AG09319 (cell line): ENCODE data around the gene TMEM225B.

Source experiments
- DNase-seq: peaks from one replicate; pipeline ENCODE4 v3.0.0-alpha.2; 2010; ENCODE audit warnings: low read depth; ENCODE audit errors: extremely low read depth
- TF ChIP-seq, protein P1 (sequence below): IDR thresholded peaks from 2 replicates; pipeline ENCODE4 v1.5.1; 2011; ENCODE audit warnings: low read depth, mild to moderate bottlenecking, inconsistent platforms, low read length, moderate library complexity

TMEM225B gene

GRCh38 chr7:99605527-99605926, 7.5 kb downstream of the TMEM225B start:
- DNase-seq, result no peak
- TF ChIP-seq, protein P1, sequence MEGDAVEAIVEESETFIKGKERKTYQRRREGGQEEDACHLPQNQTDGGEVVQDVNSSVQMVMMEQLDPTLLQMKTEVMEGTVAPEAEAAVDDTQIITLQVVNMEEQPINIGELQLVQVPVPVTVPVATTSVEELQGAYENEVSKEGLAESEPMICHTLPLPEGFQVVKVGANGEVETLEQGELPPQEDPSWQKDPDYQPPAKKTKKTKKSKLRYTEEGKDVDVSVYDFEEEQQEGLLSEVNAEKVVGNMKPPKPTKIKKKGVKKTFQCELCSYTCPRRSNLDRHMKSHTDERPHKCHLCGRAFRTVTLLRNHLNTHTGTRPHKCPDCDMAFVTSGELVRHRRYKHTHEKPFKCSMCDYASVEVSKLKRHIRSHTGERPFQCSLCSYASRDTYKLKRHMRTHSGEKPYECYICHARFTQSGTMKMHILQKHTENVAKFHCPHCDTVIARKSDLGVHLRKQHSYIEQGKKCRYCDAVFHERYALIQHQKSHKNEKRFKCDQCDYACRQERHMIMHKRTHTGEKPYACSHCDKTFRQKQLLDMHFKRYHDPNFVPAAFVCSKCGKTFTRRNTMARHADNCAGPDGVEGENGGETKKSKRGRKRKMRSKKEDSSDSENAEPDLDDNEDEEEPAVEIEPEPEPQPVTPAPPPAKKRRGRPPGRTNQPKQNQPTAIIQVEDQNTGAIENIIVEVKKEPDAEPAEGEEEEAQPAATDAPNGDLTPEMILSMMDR, result no peak

GRCh38 chr7:99606531-99606930, 8.5 kb downstream of the TMEM225B start:
- DNase-seq, result no peak
- TF ChIP-seq, protein P1, result no peak

GRCh38 chr7:99607548-99607947, 9.5 kb downstream of the TMEM225B start:
- DNase-seq, result no peak
- TF ChIP-seq, protein P1, result no peak

GRCh38 chr7:99614495-99614894, 16.4 kb downstream of the TMEM225B start:
- DNase-seq, result no peak
- TF ChIP-seq, protein P1, result no peak

DNA sequence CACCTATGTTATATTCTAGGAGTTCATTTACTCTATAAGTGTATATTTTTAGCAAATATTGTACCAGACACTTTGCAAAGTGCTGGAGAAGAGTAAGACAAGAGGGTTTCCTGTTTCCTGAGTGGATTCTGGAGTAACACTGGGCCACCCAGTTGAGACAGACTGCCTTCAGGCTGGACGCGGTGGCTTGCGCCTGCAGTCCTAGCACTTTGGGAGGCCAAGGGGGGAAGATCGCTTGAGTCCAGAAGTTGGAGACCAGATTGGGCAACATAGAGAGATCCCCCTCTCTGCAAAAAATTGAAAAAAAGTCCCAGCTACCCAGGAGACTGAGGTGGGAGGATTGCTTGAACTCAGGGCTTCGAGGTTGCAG, 17.9 kb downstream of the TMEM225B start:
- no peak for DNase-seq
- TF ChIP-seq, protein P1, result no peak

- TF ChIP-seq, protein P1, result peak; percentile 48
These were observed 18.5 kb downstream of the TMEM225B start, which contains the start of gene ZSCAN25 for GRCh38 chr7:99616359-99617191. TSS of gene ZSCAN25 (plus strand) at chr7:99616946. CDS start at chr7:99619607, 2,661 bp downstream.

GRCh38 chr7:99617192-99617781, 19.2 kb downstream of the TMEM225B start:
- TF ChIP-seq, protein P1, result no peak
- DNase-seq, result no peak

More at GRCh38 chr7:99616359-99617191, 18.5 kb downstream of the TMEM225B start, which contains the start of gene ZSCAN25:
- peak; percentile 82 for DNase-seq
